HUES48 (cell line): ENCODE results near the gene CAMK4.

Experiments used
- H3K27ac ChIP-seq: one replicate; pipeline ENCODE4 v1.7.0; 2013; ENCODE audit warnings: low read depth, low read length, inconsistent platforms
- H3K27me3 ChIP-seq: 2 replicates; pipeline ENCODE4 v1.6.1; 2013; ENCODE audit warnings: mild to moderate bottlenecking, low read length; ENCODE audit not compliant: control insufficient read depth, insufficient read depth
- H3K36me3 ChIP-seq: 2 replicates; pipeline ENCODE4 v1.6.1; 2013; ENCODE audit warnings: low read length; ENCODE audit not compliant: control insufficient read depth, insufficient read depth
- H3K4me1 ChIP-seq: 2 replicates; pipeline ENCODE4 v1.6.1; 2013; ENCODE audit warnings: mild to moderate bottlenecking, low read length; ENCODE audit not compliant: control insufficient read depth, insufficient read depth
- H3K4me3 ChIP-seq: 2 replicates; pipeline ENCODE4 v1.5.1; 2013; ENCODE audit warnings: mild to moderate bottlenecking, low read depth, low read length
- H3K9ac ChIP-seq: 2 replicates; pipeline ENCODE4 v1.6.1; 2013; ENCODE audit warnings: mild to moderate bottlenecking, low read depth, low read length, moderate library complexity
- H3K9me3 ChIP-seq: 2 replicates; pipeline ENCODE4 v1.6.1; 2013; ENCODE audit warnings: low read length; ENCODE audit not compliant: control insufficient read depth, insufficient read depth

CAMK4 gene

GRCh38 chr5:111463311-111463710, 239.1 kb downstream of the CAMK4 start:
- Histone ChIP-seq H3K9ac (no peak overlapping the region), H3K36me3 (no peaks in the 10 kb centered on the region), H3K9me3 (no peaks in the 10 kb centered on the region), H3K27ac (no peak overlapping the region), H3K4me3 (no peak overlapping the region), H3K4me1 (peaks cover 12% of the 10 kb centered on the region), H3K27me3 (no peaks in the 10 kb centered on the region)

GRCh38 chr5:111469293-111469896, 245.2 kb downstream of the CAMK4 start:
- no peak overlapping the region for H3K27ac ChIP-seq

GRCh38 chr5:111469903-111470302, 245.7 kb downstream of the CAMK4 start:
- H3K27ac ChIP-seq: no peak overlapping the region
- no peaks in the 10 kb centered on the region for H3K36me3 ChIP-seq
- H3K4me3 ChIP-seq: no peak overlapping the region
- H3K4me1 ChIP-seq: no peaks in the 10 kb centered on the region
- H3K27me3 ChIP-seq: no peaks in the 10 kb centered on the region
- H3K9me3 ChIP-seq: no peaks in the 10 kb centered on the region
- no peak overlapping the region for H3K9ac ChIP-seq

More at GRCh38 chr5:111469293-111469896, 245.2 kb downstream of the CAMK4 start:
- Histone ChIP-seq H3K9me3 (no peaks in the 10 kb centered on the region), H3K4me3 (no peak overlapping the region), H3K9ac (no peak overlapping the region), H3K4me1 (no peaks in the 10 kb centered on the region), H3K36me3 (no peaks in the 10 kb centered on the region), H3K27me3 (no peaks in the 10 kb centered on the region)

GRCh38 chr5:111472096-111472495, 247.9 kb downstream of the CAMK4 start:
- Histone ChIP-seq H3K27ac (no peak overlapping the region), H3K27me3 (no peaks in the 10 kb centered on the region)

GRCh38 chr5:111472579-111472978, 248.4 kb downstream of the CAMK4 start:
- no peak overlapping the region for H3K4me3 ChIP-seq
- H3K9ac ChIP-seq: no peak overlapping the region
- no peaks in the 10 kb centered on the region for H3K36me3 ChIP-seq
- no peaks in the 10 kb centered on the region for H3K4me1 ChIP-seq
- no peak overlapping the region for H3K27ac ChIP-seq
- H3K27me3 ChIP-seq: no peaks in the 10 kb centered on the region
- H3K9me3 ChIP-seq: no peaks in the 10 kb centered on the region

More at GRCh38 chr5:111472096-111472495, 247.9 kb downstream of the CAMK4 start:
- Histone ChIP-seq H3K4me1 (no peaks in the 10 kb centered on the region), H3K9me3 (no peaks in the 10 kb centered on the region), H3K9ac (no peak overlapping the region), H3K4me3 (no peak overlapping the region), H3K36me3 (no peaks in the 10 kb centered on the region)

GRCh38 chr5:111478266-111478665, 254.1 kb downstream of the CAMK4 start:
- Histone ChIP-seq H3K4me3 (no peak overlapping the region), H3K27me3 (no peaks in the 10 kb centered on the region), H3K27ac (no peak overlapping the region), H3K4me1 (no peaks in the 10 kb centered on the region), H3K9me3 (no peaks in the 10 kb centered on the region), H3K36me3 (no peaks in the 10 kb centered on the region), H3K9ac (no peak overlapping the region)

GRCh38 chr5:111478898-111479297, 254.7 kb downstream of the CAMK4 start:
- no peaks in the 10 kb centered on the region for H3K27me3 ChIP-seq
- no peaks in the 10 kb centered on the region for H3K36me3 ChIP-seq
- H3K27ac ChIP-seq: no peak overlapping the region
- H3K9ac ChIP-seq: no peak overlapping the region
- no peak overlapping the region for H3K4me3 ChIP-seq
- no peaks in the 10 kb centered on the region for H3K4me1 ChIP-seq
- no peaks in the 10 kb centered on the region for H3K9me3 ChIP-seq

GRCh38 chr5:111480346-111480745, 256.2 kb downstream of the CAMK4 start:
- H3K9me3 ChIP-seq: no peaks in the 10 kb centered on the region
- H3K4me1 ChIP-seq: no peaks in the 10 kb centered on the region
- no peak overlapping the region for H3K9ac ChIP-seq
- no peak overlapping the region for H3K27ac ChIP-seq
- no peaks in the 10 kb centered on the region for H3K27me3 ChIP-seq
- H3K4me3 ChIP-seq: no peak overlapping the region
- no peaks in the 10 kb centered on the region; the same call in 1 of the 2 replicates for H3K36me3 ChIP-seq

- Histone ChIP-seq H3K36me3 (no peaks in the 10 kb centered on the region; the same call in 1 of the 2 replicates), H3K27ac (no peak overlapping the region), H3K4me1 (0 out of 2 replicates have a peak, but pooled peaks cover 8% of the 10 kb centered on the region), H3K9ac (no peak overlapping the region), H3K27me3 (no peaks in the 10 kb centered on the region), H3K4me3 (no peak overlapping the region), H3K9me3 (no peaks in the 10 kb centered on the region)
These were observed 261.9 kb downstream of the CAMK4 start for GRCh38 chr5:111486055-111486454.

- Histone ChIP-seq H3K9me3 (no peaks in the 10 kb centered on the region), H3K36me3 (no peaks in the 10 kb centered on the region; the same call in 1 of the 2 replicates), H3K4me1 (peaks cover 14% of the 10 kb centered on the region; the same call in 1 of the 2 replicates), H3K4me3 (no peak overlapping the region), H3K27me3 (no peaks in the 10 kb centered on the region), H3K9ac (no peak overlapping the region), H3K27ac (no peak overlapping the region)
These were observed 262.7 kb downstream of the CAMK4 start for GRCh38 chr5:111486926-111487325.

GRCh38 chr5:111488353-111488752, 264.2 kb downstream of the CAMK4 start:
- Histone ChIP-seq H3K4me3 (no peak overlapping the region), H3K9me3 (no peaks in the 10 kb centered on the region), H3K36me3 (no peaks in the 10 kb centered on the region; the same call in 1 of the 2 replicates), H3K27ac (no peak overlapping the region), H3K9ac (no peak overlapping the region), H3K27me3 (no peaks in the 10 kb centered on the region), H3K4me1 (peaks cover 15% of the 10 kb centered on the region; the same call in 1 of the 2 replicates)
